Activated CD8-positive, alpha-beta memory T cell treated with anti-CD3 and anti-CD28 coated beads, Interleukin-2, amount 50 U/mL, for 1 hour (primary cell): ENCODE data around the gene UBE3A.

Experiments used
- DNase-seq: peaks from one replicate; pipeline ENCODE4 v3.0.0-alpha.2; 2020; ENCODE audit errors: extremely low read depth

Gene UBE3A

GRCh38 chr15:25403771-25404170 is 35.1 kb downstream of the UBE3A start:
- no peak for DNase-seq

- DNase-seq = no peak
These were observed 36.5 kb downstream of the UBE3A start for GRCh38 chr15:25402342-25402741.

- no peak for DNase-seq
These were observed 37.3 kb downstream of the UBE3A start for GRCh38 chr15:25401501-25401900.

GRCh38 chr15:25397100-25397499 is 41.7 kb downstream of the UBE3A start:
- no peak for DNase-seq

GRCh38 chr15:25394898-25395297 is 43.9 kb downstream of the UBE3A start:
- no peak for DNase-seq

- DNase-seq = no peak
These were observed 46.0 kb downstream of the UBE3A start for GRCh38 chr15:25392806-25393205.

GRCh38 chr15:25391971-25392721 is 46.7 kb downstream of the UBE3A start:
- no peak for DNase-seq

GRCh38 chr15:25385986-25386385 is 52.8 kb downstream of the UBE3A start:
- DNase-seq = no peak

- DNase-seq = no peak
These were observed 57.2 kb downstream of the UBE3A start for GRCh38 chr15:25381579-25381978.

- DNase-seq = no peak
These were observed 60.3 kb downstream of the UBE3A start for GRCh38 chr15:25378501-25378901.

GRCh38 chr15:25375557-25375956 is 63.3 kb downstream of the UBE3A start:
- DNase-seq = no peak

- DNase-seq = no peak
These were observed 64.7 kb downstream of the UBE3A start for GRCh38 chr15:25374143-25374542.

- DNase-seq = no peak
These were observed 66.5 kb downstream of the UBE3A start for GRCh38 chr15:25372298-25372697.

GRCh38 chr15:25368850-25369249 is 70.0 kb downstream of the UBE3A start:
- no peak for DNase-seq

GRCh38 chr15:25366058-25366457 is 72.8 kb downstream of the UBE3A start:
- DNase-seq = no peak

GRCh38 chr15:25362545-25362944 is 76.3 kb downstream of the UBE3A start:
- DNase-seq = no peak

- no peak for DNase-seq
These were observed 91.1 kb downstream of the UBE3A start for GRCh38 chr15:25347707-25348106.

- DNase-seq = no peak
These were observed 92.5 kb downstream of the UBE3A start for GRCh38 chr15:25346371-25346770.

- no peak for DNase-seq
These were observed 92.9 kb downstream of the UBE3A start for GRCh38 chr15:25345943-25346342.

- no peak for DNase-seq
These were observed 96.2 kb downstream of the UBE3A start for GRCh38 chr15:25342629-25343028.

GRCh38 chr15:25339431-25339830 is 99.4 kb downstream of the UBE3A start:
- DNase-seq = no peak

GRCh38 chr15:25335279-25335678 is 103.5 kb downstream of the UBE3A start:
- no peak for DNase-seq

- no peak for DNase-seq
These were observed 105.8 kb downstream of the UBE3A start for GRCh38 chr15:25333049-25333448.

- no peak for DNase-seq
These were observed 106.5 kb downstream of the UBE3A start for GRCh38 chr15:25332306-25332705.
